Mesenchymal stem cell (in vitro differentiated cells and primary cell): ENCODE measurements around the gene TRNT1. TPM values are rescaled to one million over a fixed set of nuclear protein-coding genes. Genes with fewer than 3 reads are reported as not detected.

ENCODE experiments used
- DNase-seq: peaks from one replicate; pipeline ENCODE4 v3.0.0-alpha.2; 2013
- H2AFZ ChIP-seq: one replicate; pipeline ENCODE4 v1.6.1; 2013; ENCODE audit warnings: low read depth, mild to moderate bottlenecking, control low read depth, inconsistent platforms, low read length, moderate library complexity
- H2AK5ac ChIP-seq: 2 replicates; pipeline ENCODE4 v1.6.1; 2013; ENCODE audit warnings: low read length, moderate library complexity, mild to moderate bottlenecking, inconsistent platforms; ENCODE audit not compliant: severe bottlenecking
- H2BK120ac ChIP-seq: one replicate; pipeline ENCODE4 v1.6.1; 2013; ENCODE audit warnings: low read depth, mild to moderate bottlenecking, inconsistent platforms, low read length, moderate library complexity
- H2BK12ac ChIP-seq, 2 experiments: one replicate each; pipeline ENCODE4 v1.6.1; 2013; ENCODE audit warnings: inconsistent platforms in 2 of 2, low read length in 2 of 2, mild to moderate bottlenecking in 2 of 2, moderate library complexity in 2 of 2, control low read depth in 1 of 2
- H2BK15ac ChIP-seq: one replicate; pipeline ENCODE4 v1.6.1; 2013; ENCODE audit warnings: mild to moderate bottlenecking, low read depth, inconsistent platforms; ENCODE audit not compliant: poor library complexity, severe bottlenecking
- H2BK5ac ChIP-seq: 2 replicates; pipeline ENCODE4 v1.6.1; 2013; ENCODE audit warnings: low read depth, mild to moderate bottlenecking, low read length, control low read depth, inconsistent platforms; ENCODE audit not compliant: poor library complexity, severe bottlenecking
- H3K14ac ChIP-seq, 2 experiments: one replicate each; pipeline ENCODE4 v1.6.1; 2013; ENCODE audit warnings: inconsistent platforms in 2 of 2, low read length in 2 of 2, control low read depth in 1 of 2, mild to moderate bottlenecking in 1 of 2, moderate library complexity in 1 of 2
- H3K18ac ChIP-seq, 2 experiments: one replicate each; pipeline ENCODE4 v1.6.1; 2013; ENCODE audit warnings: inconsistent platforms in 2 of 2, low read length in 2 of 2, control low read depth in 1 of 2, low read depth in 1 of 2, mild to moderate bottlenecking in 1 of 2
- H3K23ac ChIP-seq, 2 experiments: one replicate each; pipeline ENCODE4 v1.6.1; 2013; ENCODE audit warnings: inconsistent platforms in 2 of 2, low read length in 2 of 2, mild to moderate bottlenecking in 2 of 2, moderate library complexity in 2 of 2, control low read depth in 1 of 2
- H3K27ac ChIP-seq: 2 replicates; pipeline ENCODE4 v1.5.1; 2013; ENCODE audit warnings: mild to moderate bottlenecking, moderate library complexity, low read length, control low read depth, inconsistent platforms; ENCODE audit not compliant: poor library complexity, severe bottlenecking
- H3K27me3 ChIP-seq, 2 experiments: 2 replicates each; pipeline versions ENCODE4 v1.6.1 to v1.7.0; 2013; ENCODE audit warnings: low read length in 2 of 2, mild to moderate bottlenecking in 2 of 2, moderate library complexity in 2 of 2, control low read depth in 1 of 2, inconsistent platforms in 1 of 2; ENCODE audit not compliant: control insufficient read depth in 1 of 2, insufficient read depth in 1 of 2
- H3K36me3 ChIP-seq, 2 experiments: 2 replicates each; pipeline versions ENCODE4 v1.6.1 to v1.7.0; 2013; ENCODE audit warnings: low read length in 2 of 2, control low read depth in 1 of 2, inconsistent platforms in 1 of 2, low read depth in 1 of 2, mild to moderate bottlenecking in 1 of 2; ENCODE audit not compliant: insufficient read depth in 2 of 2, control insufficient read depth in 1 of 2
- H3K4ac ChIP-seq, 2 experiments: one replicate each; pipeline ENCODE4 v1.6.1; 2013; ENCODE audit warnings: inconsistent platforms in 2 of 2, low read length in 2 of 2, mild to moderate bottlenecking in 2 of 2, moderate library complexity in 2 of 2, control low read depth in 1 of 2, low read depth in 1 of 2
- H3K4me1 ChIP-seq: 2 replicates; pipeline ENCODE4 v1.6.1; 2013; ENCODE audit warnings: low read depth, low read length, control low read depth; ENCODE audit not compliant: control insufficient read depth, insufficient read depth
- H3K4me2 ChIP-seq: 2 replicates; pipeline ENCODE4 v1.6.1; 2013; ENCODE audit warnings: low read length, mild to moderate bottlenecking, inconsistent platforms; ENCODE audit not compliant: poor library complexity, severe bottlenecking
- H3K4me3 ChIP-seq, 2 experiments: 2 replicates each; pipeline versions ENCODE4 v1.5.1 to v1.7.0; 2013; ENCODE audit warnings: low read length in 2 of 2, mild to moderate bottlenecking in 2 of 2, control low read depth in 1 of 2, low read depth in 1 of 2; ENCODE audit not compliant: insufficient read depth in 1 of 2
- H3K79me1 ChIP-seq: replicated peaks from 2 replicates; pipeline ENCODE4 v1.6.1; 2013; ENCODE audit warnings: mild to moderate bottlenecking, control low read depth, low read length, inconsistent platforms; ENCODE audit not compliant: poor library complexity, severe bottlenecking
- H3K9ac ChIP-seq: 2 replicates; pipeline ENCODE4 v1.7.0; 2013; ENCODE audit warnings: mild to moderate bottlenecking, low read length, moderate library complexity
- H3K9me3 ChIP-seq: 2 replicates; pipeline ENCODE4 v1.7.0; 2013; ENCODE audit warnings: mild to moderate bottlenecking, low read length; ENCODE audit not compliant: control insufficient read depth
- H4K8ac ChIP-seq: one replicate; pipeline ENCODE4 v1.6.1; 2013; ENCODE audit warnings: inconsistent platforms, mild to moderate bottlenecking, low read length, moderate library complexity
- H4K91ac ChIP-seq: one replicate; pipeline ENCODE4 v1.6.1; 2013; ENCODE audit warnings: mild to moderate bottlenecking, low read length, inconsistent platforms
- WGBS: methylation state at CpG from one replicate; pipeline ENCODE4 v1.1.7; 2013; ENCODE audit warnings: mixed read lengths; 5-methylcytosine and 5-hydroxymethylcytosine counted together
- polyA plus RNA-seq, 2 experiments: library from polyadenylated mRNA; stranded (reverse); fragments of 200-250 nt; gene quantifications; one replicate each; pipeline ENCODE4 v1.2.3, GENCODE V29; 2013

The TRNT1 gene
- 15.2 TPM for polyA plus RNA-seq (2013, experiment 1 of 2)
- polyA plus RNA-seq (2013, experiment 2 of 2) = 14.8 TPM

- H2AFZ ChIP-seq = peak within 1 kb of the TSS; percentile 91
- no peak within 1 kb of the TSS for H2BK12ac ChIP-seq
- 2% methylated on average over 86 of the region's 100 CpGs for WGBS
- peak within 1 kb of the TSS; percentile 80 for H3K4me2 ChIP-seq
- H3K9ac ChIP-seq = peak within 1 kb of the TSS; percentile 100
- H3K4ac ChIP-seq = peak within 1 kb of the TSS; percentile 84 to 91
- peak within 1 kb of the TSS in 1 of 2 experiments; percentile 96 for H3K23ac ChIP-seq
- H3K79me1 ChIP-seq = peaks cover 2% of the 10 kb centered on the region
- H2AK5ac ChIP-seq = no peak within 1 kb of the TSS
- peak within 1 kb of the TSS; percentile 98 for H4K8ac ChIP-seq
- peak within 1 kb of the TSS; percentile 90 for H2BK5ac ChIP-seq
- peak; percentile 95 for DNase-seq
- peak within 1 kb of the TSS; percentile 94 for H2BK15ac ChIP-seq
- peaks cover 7 to 28% of the 10 kb centered on the region in 2 experiments for H3K36me3 ChIP-seq
- H2BK120ac ChIP-seq = peak within 1 kb of the TSS; percentile 77
- H3K4me3 ChIP-seq = peak within 1 kb of the TSS; percentile 95 to 97
- H3K18ac ChIP-seq = peak within 1 kb of the TSS; percentile 99
- H3K27ac ChIP-seq = peak within 1 kb of the TSS; percentile 89
- H3K14ac ChIP-seq = peak within 1 kb of the TSS in 1 of 2 experiments; percentile 98
- peak within 1 kb of the TSS; percentile 96 for H4K91ac ChIP-seq
- no peaks in the 10 kb centered on the region for H3K9me3 ChIP-seq
- H3K4me1 ChIP-seq = peaks cover 2% of the 10 kb centered on the region
- no peaks in the 10 kb centered on the region for H3K27me3 ChIP-seq
Measured at GRCh38 chr3:3126477-3127431, at the start of gene TRNT1. Gene TRNT1 (plus strand): TSS chr3:3126940. CDS start chr3:3129041, 2,101 bp downstream.

DNA sequence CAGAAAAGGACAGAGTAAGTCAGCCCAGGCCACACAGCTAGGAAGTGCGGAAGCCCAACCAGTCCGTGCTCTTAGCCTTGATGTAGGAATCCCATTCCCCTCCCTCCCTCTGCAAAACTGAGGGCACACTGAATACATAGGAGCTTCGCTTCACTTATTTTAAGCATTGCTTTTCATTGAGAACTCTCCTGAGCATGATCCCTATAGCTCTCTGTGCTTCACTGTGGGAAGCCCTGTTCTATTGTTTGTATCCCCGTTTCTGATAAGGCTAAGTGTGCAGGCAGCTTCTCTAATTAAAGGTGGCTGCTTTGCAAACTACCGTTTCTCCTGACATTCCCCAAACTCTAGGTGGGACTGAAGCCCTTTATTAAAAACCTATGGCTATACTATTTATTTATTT is 46.4 kb upstream of the TRNT1 start:
- no peaks in the 10 kb centered on the region for H3K4me1 ChIP-seq
- WGBS = 78% methylated on average over 4 of the region's 5 CpGs

DNA sequence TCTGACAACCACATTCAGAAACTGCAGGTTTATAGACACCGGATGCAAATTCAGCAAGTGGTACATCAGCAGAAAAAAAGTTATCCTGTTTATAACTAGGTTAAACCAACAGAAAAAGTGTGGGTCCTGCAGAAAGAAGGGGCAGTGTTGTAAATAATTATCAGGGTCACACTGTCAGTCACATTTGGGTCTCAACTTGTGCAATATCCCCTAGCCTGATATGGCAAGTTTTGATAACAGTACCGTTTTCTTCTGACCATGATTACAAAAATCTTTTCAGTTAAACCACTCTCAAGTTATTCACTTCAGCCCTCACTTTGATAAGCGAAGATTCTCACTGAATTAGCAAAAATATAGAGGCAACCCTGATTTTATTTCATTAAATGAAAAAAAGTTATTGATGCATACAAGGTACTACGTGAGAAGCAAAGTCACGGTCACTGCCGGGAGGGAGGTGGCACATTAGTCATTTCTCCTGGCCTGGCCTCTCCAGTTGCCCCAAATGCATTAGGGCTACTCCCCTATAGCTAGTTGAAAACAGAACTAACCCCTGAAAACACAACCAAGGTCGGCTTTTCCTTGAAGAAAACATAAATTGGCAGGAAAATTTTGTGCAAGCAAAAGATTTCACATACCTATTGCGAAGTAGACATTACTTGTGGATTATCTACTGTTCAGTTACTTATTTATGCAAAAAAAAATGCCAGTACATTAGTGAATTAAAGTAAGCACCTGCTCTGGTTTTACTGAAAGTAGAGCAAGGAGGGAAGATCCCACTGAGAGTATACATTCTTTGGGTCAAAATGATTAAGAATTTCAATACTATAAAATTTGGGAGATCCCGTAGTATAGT is 45.1 kb upstream of the TRNT1 start:
- DNase-seq = no peak
- no peak overlapping the region for H2BK12ac ChIP-seq
- H3K4me1 ChIP-seq = no peaks in the 10 kb centered on the region
- no peak overlapping the region for H3K4ac ChIP-seq
- no peak overlapping the region for H3K4me2 ChIP-seq
- H3K27me3 ChIP-seq = no peaks in the 10 kb centered on the region
- no peak overlapping the region for H2AK5ac ChIP-seq
- H2BK120ac ChIP-seq = no peak overlapping the region
- no peak overlapping the region for H2AFZ ChIP-seq
- no peak overlapping the region for H3K27ac ChIP-seq
- 93% methylated on average over 6 of the region's 9 CpGs for WGBS
- H4K91ac ChIP-seq = no peak overlapping the region
- no peak overlapping the region for H3K9ac ChIP-seq
- H2BK5ac ChIP-seq = no peak overlapping the region
- H4K8ac ChIP-seq = no peak overlapping the region
- H3K23ac ChIP-seq = no peak overlapping the region
- no peak overlapping the region for H3K4me3 ChIP-seq
- H3K14ac ChIP-seq = no peak overlapping the region
- H3K9me3 ChIP-seq = no peaks in the 10 kb centered on the region
- no peaks in the 10 kb centered on the region for H3K79me1 ChIP-seq
- H3K36me3 ChIP-seq = no peaks in the 10 kb centered on the region
- no peak overlapping the region for H2BK15ac ChIP-seq
- H3K18ac ChIP-seq = no peak overlapping the region

More for the DNA sequence above, 46.4 kb upstream of the TRNT1 start:
- no peak overlapping the region for H3K18ac ChIP-seq
- no peak overlapping the region for H2BK12ac ChIP-seq
- H3K14ac ChIP-seq = no peak overlapping the region
- H3K36me3 ChIP-seq = no peaks in the 10 kb centered on the region
- no peak overlapping the region for H3K23ac ChIP-seq
- H3K4ac ChIP-seq = no peak overlapping the region
- no peak overlapping the region for H4K91ac ChIP-seq
- no peaks in the 10 kb centered on the region for H3K27me3 ChIP-seq
- H3K27ac ChIP-seq = no peak overlapping the region
- H2BK5ac ChIP-seq = no peak overlapping the region
- H2AFZ ChIP-seq = no peak overlapping the region
- H4K8ac ChIP-seq = no peak overlapping the region
- no peak overlapping the region for H2BK15ac ChIP-seq
- H3K4me3 ChIP-seq = no peak overlapping the region
- H3K4me2 ChIP-seq = no peak overlapping the region
- H3K79me1 ChIP-seq = no peaks in the 10 kb centered on the region
- H3K9me3 ChIP-seq = no peaks in the 10 kb centered on the region
- no peak for DNase-seq
- H2BK120ac ChIP-seq = no peak overlapping the region
- H3K9ac ChIP-seq = no peak overlapping the region
- no peak overlapping the region for H2AK5ac ChIP-seq
